IMR-90 (cell line): ENCODE results near the gene TOR4A. TPM values are rescaled to one million over a fixed set of nuclear protein-coding genes. Genes with fewer than 3 reads are reported as not detected.

Experiments used
- ATAC-seq: fragments of 200-7000 bp; cut with Tn5 transposase; 2 replicates; pipeline ENCODE4 v1.9.1; 2020; ENCODE audit warnings: low read depth, mild to moderate bottlenecking, moderate library complexity
- BruUV-seq: library from RNA; stranded (reverse); fragments of 400-500 nt; replicated peaks from 2 replicates; lab custom pipeline; 2021; lab: Mats Ljungman, UMichigan
- CTCF ChIA-PET: fragments of 300-600 bp; formaldehyde crosslinking; extraction: SDS; loops from one replicate; lab custom pipeline; 2021; ENCODE audit warnings: antibody characterized with exemption; lab: Yijun Ruan, JAX
- POLR2A ChIA-PET: fragments of 300-600 bp; sonication (Branson Sonifier 250); formaldehyde crosslinking; loops from one replicate; lab custom pipeline; 2022; ENCODE audit warnings: antibody characterized with exemption; ENCODE audit not compliant: unreplicated experiment; lab: Charles Lee
- DNase-seq: peaks from one replicate; pipeline ENCODE4 v3.0.0; 2013
- H2AFZ ChIP-seq: replicated peaks from 2 replicates; pipeline ENCODE3; 2013; ENCODE audit warnings: low read length, mild to moderate bottlenecking; ENCODE audit not compliant: poor library complexity
- H2AK5ac ChIP-seq: 2 replicates; pipeline ENCODE4 v1.6.1; 2013; ENCODE audit warnings: low read depth, low read length, inconsistent platforms
- H2AK9ac ChIP-seq: replicated peaks from 2 replicates; pipeline ENCODE3; 2013; ENCODE audit warnings: mild to moderate bottlenecking, low read depth, low read length, moderate library complexity; ENCODE audit not compliant: poor library complexity
- H2BK120ac ChIP-seq: 2 replicates; pipeline ENCODE4 v1.6.1; 2013; ENCODE audit warnings: low read depth, low read length, inconsistent platforms
- H2BK15ac ChIP-seq: 3 replicates; pipeline ENCODE4 v1.6.1; 2013; ENCODE audit warnings: low read depth, low read length, inconsistent platforms
- H2BK20ac ChIP-seq: 2 replicates; pipeline ENCODE4 v1.6.1; 2013; ENCODE audit warnings: low read depth, mild to moderate bottlenecking, inconsistent platforms, low read length, moderate library complexity
- H2BK5ac ChIP-seq: 2 replicates; pipeline ENCODE4 v1.6.1; 2013; ENCODE audit warnings: mild to moderate bottlenecking, low read depth, low read length, inconsistent platforms; ENCODE audit not compliant: poor library complexity, severe bottlenecking
- H3K14ac ChIP-seq: replicated peaks from 2 replicates; pipeline ENCODE4 v1.6.1; 2013; ENCODE audit warnings: low read depth, low read length, inconsistent platforms
- H3K18ac ChIP-seq: 2 replicates; pipeline ENCODE4 v1.6.1; 2013; ENCODE audit warnings: low read depth, low read length, control low read depth
- H3K23ac ChIP-seq: 2 replicates; pipeline ENCODE4 v1.6.1; 2013; ENCODE audit warnings: low read depth, low read length, inconsistent platforms
- H3K27ac ChIP-seq: 2 replicates; pipeline ENCODE4 v1.5.1; 2013; ENCODE audit warnings: mild to moderate bottlenecking, control low read depth, low read length; ENCODE audit not compliant: insufficient read depth
- H3K27me3 ChIP-seq: 2 replicates; pipeline ENCODE4 v1.6.1; 2013; ENCODE audit warnings: low read length; ENCODE audit not compliant: control insufficient read depth, insufficient read depth
- H3K36me3 ChIP-seq: 2 replicates; pipeline ENCODE4 v1.6.1; 2013; ENCODE audit warnings: low read length, mixed read lengths; ENCODE audit not compliant: control insufficient read depth, insufficient read depth
- H3K4ac ChIP-seq: 2 replicates; pipeline ENCODE4 v1.6.1; 2013; ENCODE audit warnings: low read depth, low read length, inconsistent platforms
- H3K4me1 ChIP-seq: 2 replicates; pipeline ENCODE4 v1.6.1; 2013; ENCODE audit warnings: low read length, mixed read lengths; ENCODE audit not compliant: control insufficient read depth, insufficient read depth
- H3K4me2 ChIP-seq: 2 replicates; pipeline ENCODE4 v1.6.1; 2013; ENCODE audit warnings: low read depth, mild to moderate bottlenecking, control low read depth, low read length, moderate library complexity
- H3K4me3 ChIP-seq: 2 replicates; pipeline ENCODE4 v1.5.1; 2013; ENCODE audit warnings: low read depth, mild to moderate bottlenecking, control low read depth, low read length, moderate library complexity; ENCODE audit not compliant: insufficient read depth
- H3K56ac ChIP-seq: 2 replicates; pipeline ENCODE4 v1.6.1; 2013; ENCODE audit warnings: low read length, inconsistent platforms; ENCODE audit not compliant: insufficient read depth; ENCODE audit errors: extremely low read depth
- H3K79me1 ChIP-seq, 2 experiments: 2 replicates each; pipeline ENCODE4 v1.6.1; 2013; ENCODE audit warnings: low read length in 2 of 2, inconsistent platforms in 1 of 2, low read depth in 1 of 2
- H3K9ac ChIP-seq: 2 replicates; pipeline ENCODE4 v1.6.1; 2013; ENCODE audit warnings: low read depth, low read length, control low read depth
- H3K9me1 ChIP-seq: 2 replicates; pipeline ENCODE4 v1.6.1; 2013; ENCODE audit warnings: low read length, inconsistent platforms; ENCODE audit not compliant: insufficient read depth
- H3K9me3 ChIP-seq: 2 replicates; pipeline ENCODE4 v1.6.1; 2013; ENCODE audit warnings: low read length; ENCODE audit not compliant: control insufficient read depth, insufficient read depth
- H4K20me1 ChIP-seq: 2 replicates; pipeline ENCODE4 v1.6.1; 2013; ENCODE audit warnings: low read length, inconsistent platforms; ENCODE audit not compliant: insufficient read depth
- H4K5ac ChIP-seq: 2 replicates; pipeline ENCODE4 v1.6.1; 2013; ENCODE audit warnings: mild to moderate bottlenecking, low read depth, low read length, control low read depth
- H4K8ac ChIP-seq, 2 experiments: 2 replicates each; pipeline ENCODE4 v1.6.1; 2013; ENCODE audit warnings: low read depth in 2 of 2, low read length in 2 of 2, control low read depth in 1 of 2, inconsistent platforms in 1 of 2
- H4K91ac ChIP-seq: 2 replicates; pipeline ENCODE4 v1.6.1; 2013; ENCODE audit warnings: low read depth, low read length, inconsistent platforms; ENCODE audit not compliant: insufficient read depth
- BHLHE40 ChIP-seq: fragments of 150-350 bp; IDR thresholded peaks from 2 replicates; pipeline ENCODE4 v1.6.1; 2016; ENCODE audit warnings: mild to moderate bottlenecking, low read depth, low read length
- CEBPB ChIP-seq: IDR thresholded peaks from 2 replicates; pipeline ENCODE4 v1.6.1; 2012; ENCODE audit warnings: low read depth, low read length, improper control_type of control experiment
- CHD1 ChIP-seq: IDR thresholded peaks from 2 replicates; pipeline ENCODE4 v1.6.1; 2012; ENCODE audit warnings: low read depth, low read length, improper control_type of control experiment
- CTCF ChIP-seq: conservative IDR thresholded peaks from 2 replicates; pipeline ENCODE4 v1.5.1; 2012; ENCODE audit warnings: mild to moderate bottlenecking, low read depth, low read length, improper control_type of control experiment
- ELK1 ChIP-seq: fragments of 150-350 bp; IDR thresholded peaks from 2 replicates; pipeline ENCODE4 v1.6.1; 2016; ENCODE audit warnings: low read depth, mild to moderate bottlenecking, low read length, moderate library complexity, borderline replicate concordance
- FOS ChIP-seq: fragments of 150-350 bp; IDR thresholded peaks from 2 replicates; pipeline ENCODE4 v1.6.1; 2016; ENCODE audit warnings: low read depth, low read length
- MAFK ChIP-seq: IDR thresholded peaks from 2 replicates; pipeline ENCODE4 v1.6.1; 2012; ENCODE audit warnings: low read depth, low read length, improper control_type of control experiment
- MAZ ChIP-seq: IDR thresholded peaks from 2 replicates; pipeline ENCODE4 v1.6.1; 2012; ENCODE audit warnings: low read depth, mild to moderate bottlenecking, low read length, improper control_type of control experiment, moderate library complexity, borderline replicate concordance
- MXI1 ChIP-seq: IDR thresholded peaks from 2 replicates; pipeline ENCODE4 v1.6.1; 2012; ENCODE audit warnings: low read depth, mild to moderate bottlenecking, low read length, moderate library complexity, borderline replicate concordance
- NFE2L2 ChIP-seq: fragments of 150-350 bp; IDR thresholded peaks from 2 replicates; pipeline ENCODE4 v1.6.1; 2016; ENCODE audit warnings: low read depth, mild to moderate bottlenecking, low read length
- POLR2A ChIP-seq: IDR thresholded peaks from 2 replicates; pipeline ENCODE4 v1.6.1; 2012; ENCODE audit warnings: mild to moderate bottlenecking, low read depth, low read length
- RAD21 ChIP-seq: IDR thresholded peaks from 2 replicates; pipeline ENCODE4 v1.6.1; 2012; ENCODE audit warnings: low read length, improper control_type of control experiment
- RCOR1 ChIP-seq: IDR thresholded peaks from 2 replicates; pipeline ENCODE4 v1.6.1; 2012; ENCODE audit warnings: mild to moderate bottlenecking, low read length, improper control_type of control experiment; ENCODE audit not compliant: insufficient replicate concordance
- RFX5 ChIP-seq: IDR thresholded peaks from 2 replicates; pipeline ENCODE4 v1.8.0; 2012; ENCODE audit warnings: low read depth, mild to moderate bottlenecking, low read length, moderate library complexity
- SMC3 ChIP-seq: fragments of 150-350 bp; IDR thresholded peaks from 2 replicates; pipeline ENCODE4 v1.6.1; 2016; ENCODE audit warnings: low read depth, mild to moderate bottlenecking, antibody characterized with exemption, low read length, moderate library complexity
- USF2 ChIP-seq: fragments of 150-350 bp; IDR thresholded peaks from 2 replicates; pipeline ENCODE4 v1.6.1; 2017; ENCODE audit warnings: mild to moderate bottlenecking, antibody characterized with exemption, low read length, low read depth
- WGBS, 2 experiments: methylation state at CpG; one replicate each; pipeline versions ENCODE4 v1.1.5 to v1.1.7; 2013; ENCODE audit warnings: missing lambda C conversion rate in 2 of 2; ENCODE audit not compliant: insufficient read length in 1 of 2; ENCODE audit errors: extremely low coverage in 2 of 2; 5-methylcytosine and 5-hydroxymethylcytosine counted together
- dilution Hi-C: fragments of 300-500 bp; cut with HindIII; formaldehyde crosslinking; loops from one replicate; pipeline ENCODE4 v1.14.3; 2018; ENCODE audit warnings: low sequenced_read_pairs; ENCODE audit not compliant: unreplicated experiment
- in situ Hi-C: fragments of 300-500 bp; cut with MboI; formaldehyde crosslinking; loops from 3 replicates; pipeline ENCODE4 v1.14.3; 2019; ENCODE audit warnings: low sequenced_read_pairs, inconsistent platforms, mixed read lengths
- intact Hi-C: fragments of 100-400 bp; cut with micrococcal nuclease; formaldehyde crosslinking; loops from 2 replicates; pipeline ENCODE4 v1.10.0; 2022
- polyA plus RNA-seq, 3 experiments: library from polyadenylated mRNA; depleted of rRNA; stranded (reverse); fragments of >200 nt; gene quantifications; 2 replicates each; pipeline ENCODE4 v1.2.3, GENCODE V29; 2012; ENCODE audit warnings: low replicate concordance in 1 of 3
- total RNA-seq: library from RNA; depleted of rRNA; stranded (reverse); fragments of >200 nt; gene quantifications from 2 replicates; pipeline ENCODE4 v1.2.3, GENCODE V29; 2012

Gene TOR4A
- total and polyA plus RNA-seq, 2 of the 4 experiments (the other 2 are of a cell fraction): 9.7 to 22.9 TPM

- Histone ChIP-seq H2BK20ac (no peak overlapping the region), H3K14ac (no peak overlapping the region), H2BK5ac (no peak overlapping the region), H3K4ac (no peak overlapping the region), H3K23ac (no peak overlapping the region), H3K9me1 (no peaks in the 10 kb centered on the region), H4K91ac (no peak overlapping the region), H2AK5ac (no peak overlapping the region), H3K4me1 (0 out of 2 replicates have a peak, but pooled peaks cover 2% of the 10 kb centered on the region), H3K27me3 (no peaks in the 10 kb centered on the region; the same call in 1 of the 2 replicates), H3K79me1 (no peaks in the 10 kb centered on the region), H3K4me3 (no peak overlapping the region), H3K4me2 (no peak overlapping the region), H4K5ac (no peak overlapping the region), H3K9me3 (no peaks in the 10 kb centered on the region), H4K8ac (no peak overlapping the region), H2AFZ (no peak overlapping the region), H2BK15ac (no peak overlapping the region), H2AK9ac (no peak overlapping the region), H3K27ac (no peak overlapping the region), H3K36me3 (no peaks in the 10 kb centered on the region), H3K9ac (no peak overlapping the region), H2BK120ac (no peak overlapping the region), H4K20me1 (no peaks in the 10 kb centered on the region), H3K18ac (no peak overlapping the region), H3K56ac (no peak overlapping the region)
- in situ Hi-C loops (no loop called here), intact Hi-C loops (no loop called here), dilution Hi-C loops (no loop called here)
- no TSS peak for BruUV-seq
- 88% methylated on average over 1 of the region's 9 CpGs; no CpG with 5 or more reads in 1 of the 2 experiments for WGBS, 2 experiments
- ChIA-PET POLR2A (no interaction called here), CTCF (interaction anchor here (1.2 kb wide), 1 partner anchor 11 kb away, joined by 4 read pairs; the partner anchor contains the start of gene NRARP)
- no peak for TF ChIP-seq USF2
- TF ChIP-seq BHLHE40: no peak
- no peak for TF ChIP-seq MAZ
- no peak for TF ChIP-seq CHD1
- TF ChIP-seq MAFK: no peak
- TF ChIP-seq CTCF: no peak
- no peak for TF ChIP-seq MXI1
- no peak for TF ChIP-seq SMC3
- TF ChIP-seq ELK1: no peak
- TF ChIP-seq NFE2L2: no peak
- no peak for TF ChIP-seq RCOR1
- no peak for TF ChIP-seq FOS
- no peak for TF ChIP-seq RAD21
- TF ChIP-seq RFX5: no peak
- TF ChIP-seq CEBPB: no peak
- no peak for TF ChIP-seq POLR2A
- ATAC-seq (no peak), DNase-seq (no peak)
These were observed 35.9 kb downstream of the TOR4A start for GRCh38 chr9:137313326-137313936.
